ENCODE measurements around the gene PRKAG1. TPM values are rescaled to one million over a fixed set of nuclear protein-coding genes. Genes with fewer than 3 reads are reported as not detected.
A peak's percentile ranks its signal among the peaks of the same experiment; 100 is the strongest.
"Not testable (repeated sequence)": the region's sequence is repeated elsewhere in the genome, so short reads cannot be mapped to it uniquely, and the experiment has no call there.

PRKAG1 gene
- total RNA-seq (2012; rRNA removed), result 58.3 and 62.1 TPM in 2 replicates

GRCh38 chr12:49018261-49019119, at the start of gene PRKAG1:
TSS of gene PRKAG1 (minus strand) at chr12:49018776. CDS start at chr12:49018740, 36 bp downstream.
- Histone ChIP-seq H3K36me3 (ENCODE audit: insufficient read depth, low read length) (peaks cover 20% of the 10 kb centered on the region), H3K4me1 (ENCODE audit: control insufficient read depth, insufficient read depth, low read length) (peaks cover 22% of the 10 kb centered on the region), H3K4me2 (ENCODE audit: low read length) (peak within 1 kb of the TSS; percentile 81), H3K9ac (ENCODE audit: low read depth, low read length) (peak within 1 kb of the TSS; percentile 97), H3K4me3 (ENCODE audit: low read length) (peak within 1 kb of the TSS; percentile 90), H3K9me3 (replicated peaks; ENCODE audit: low read length) (no peaks in the 10 kb centered on the region), H3K27me3 (ENCODE audit: control insufficient read depth, insufficient read depth, low read length) (no peaks in the 10 kb centered on the region)

- Histone ChIP-seq H3K27me3 (ENCODE audit: control insufficient read depth, insufficient read depth, low read length) (no peaks in the 10 kb centered on the region), H3K4me3 (ENCODE audit: low read length) (no peak overlapping the region), H3K4me1 (ENCODE audit: control insufficient read depth, insufficient read depth, low read length) (peaks cover 15% of the 10 kb centered on the region), H3K9ac (ENCODE audit: low read depth, low read length) (no peak overlapping the region), H3K9me3 (replicated peaks; ENCODE audit: low read length) (no peaks in the 10 kb centered on the region), H3K36me3 (ENCODE audit: insufficient read depth, low read length) (no peaks in the 10 kb centered on the region), H3K4me2 (ENCODE audit: low read length) (no peak overlapping the region)
Observed at GRCh38 chr12:49066120-49066519, 47.5 kb upstream of the PRKAG1 start.

- H3K9ac ChIP-seq (ENCODE audit: low read depth, low read length), result no peak overlapping the region
- H3K36me3 ChIP-seq (ENCODE audit: insufficient read depth, low read length), result no peaks in the 10 kb centered on the region
- peaks cover 10% of the 10 kb centered on the region for H3K4me1 ChIP-seq (ENCODE audit: control insufficient read depth, insufficient read depth, low read length)
- no peak overlapping the region for H3K4me2 ChIP-seq (ENCODE audit: low read length)
- no peaks in the 10 kb centered on the region for H3K27me3 ChIP-seq (ENCODE audit: control insufficient read depth, insufficient read depth, low read length)
- no peak overlapping the region for H3K4me3 ChIP-seq (ENCODE audit: low read length)
- H3K9me3 ChIP-seq (replicated peaks; ENCODE audit: low read length), result no peaks in the 10 kb centered on the region
Observed at GRCh38 chr12:49064767-49065152, 46.2 kb upstream of the PRKAG1 start.

- H3K4me3 ChIP-seq (ENCODE audit: low read length); H3K36me3 ChIP-seq (ENCODE audit: insufficient read depth, low read length); H3K27me3 ChIP-seq (ENCODE audit: control insufficient read depth, insufficient read depth, low read length); H3K9ac ChIP-seq (ENCODE audit: low read depth, low read length); H3K9me3 ChIP-seq (replicated peaks; ENCODE audit: low read length): not testable (repeated sequence)
- Histone ChIP-seq H3K4me1 (ENCODE audit: control insufficient read depth, insufficient read depth, low read length) (peaks cover 14% of the 10 kb centered on the region), H3K4me2 (ENCODE audit: low read length) (peak overlapping the region; percentile 94)
Observed at GRCh38 chr12:49061916-49062315, 43.3 kb upstream of the PRKAG1 start.

- Histone ChIP-seq H3K9me3 (replicated peaks; ENCODE audit: low read length) (no peaks in the 10 kb centered on the region), H3K27me3 (ENCODE audit: control insufficient read depth, insufficient read depth, low read length) (no peaks in the 10 kb centered on the region), H3K4me1 (ENCODE audit: control insufficient read depth, insufficient read depth, low read length) (peaks cover 21% of the 10 kb centered on the region), H3K36me3 (ENCODE audit: insufficient read depth, low read length) (no peaks in the 10 kb centered on the region), H3K4me3 (ENCODE audit: low read length) (peak overlapping the region; percentile 91), H3K4me2 (ENCODE audit: low read length) (peak overlapping the region; percentile 94), H3K9ac (ENCODE audit: low read depth, low read length) (peak overlapping the region; percentile 98)
Observed at GRCh38 chr12:49061157-49061650, 42.6 kb upstream of the PRKAG1 start.

GRCh38 chr12:49060237-49061156, 41.9 kb upstream of the PRKAG1 start, which contains the start of gene KMT2D:
TSS of gene KMT2D (minus strand) at chr12:49060794. CDS start at chr12:49055324, 5,470 bp downstream.
- Histone ChIP-seq H3K36me3 (ENCODE audit: insufficient read depth, low read length) (peaks cover 3% of the 10 kb centered on the region), H3K9ac (ENCODE audit: low read depth, low read length) (peak within 1 kb of the TSS; percentile 98), H3K4me2 (ENCODE audit: low read length) (peak within 1 kb of the TSS; percentile 94), H3K9me3 (replicated peaks; ENCODE audit: low read length) (no peaks in the 10 kb centered on the region), H3K4me3 (ENCODE audit: low read length) (peak within 1 kb of the TSS; percentile 91), H3K4me1 (ENCODE audit: control insufficient read depth, insufficient read depth, low read length) (peaks cover 28% of the 10 kb centered on the region), H3K27me3 (ENCODE audit: control insufficient read depth, insufficient read depth, low read length) (no peaks in the 10 kb centered on the region)

GRCh38 chr12:49059299-49060171, 41.0 kb upstream of the PRKAG1 start:
- Histone ChIP-seq H3K4me2 (ENCODE audit: low read length) (peak overlapping the region; percentile 94), H3K4me3 (ENCODE audit: low read length) (peak overlapping the region; percentile 91), H3K9me3 (replicated peaks; ENCODE audit: low read length) (no peaks in the 10 kb centered on the region), H3K4me1 (ENCODE audit: control insufficient read depth, insufficient read depth, low read length) (peaks cover 36% of the 10 kb centered on the region), H3K9ac (ENCODE audit: low read depth, low read length) (peak overlapping the region; percentile 98), H3K36me3 (ENCODE audit: insufficient read depth, low read length) (peaks cover 12% of the 10 kb centered on the region), H3K27me3 (ENCODE audit: control insufficient read depth, insufficient read depth, low read length) (no peaks in the 10 kb centered on the region)

- Histone ChIP-seq H3K4me3 (ENCODE audit: low read length) (peak overlapping the region; percentile 91), H3K9me3 (replicated peaks; ENCODE audit: low read length) (no peaks in the 10 kb centered on the region), H3K4me1 (ENCODE audit: control insufficient read depth, insufficient read depth, low read length) (peaks cover 36% of the 10 kb centered on the region), H3K36me3 (ENCODE audit: insufficient read depth, low read length) (peaks cover 18% of the 10 kb centered on the region), H3K4me2 (ENCODE audit: low read length) (peak overlapping the region; percentile 94), H3K27me3 (ENCODE audit: control insufficient read depth, insufficient read depth, low read length) (no peaks in the 10 kb centered on the region), H3K9ac (ENCODE audit: low read depth, low read length) (peak overlapping the region; percentile 98)
Observed at GRCh38 chr12:49059045-49059298, 40.4 kb upstream of the PRKAG1 start.

- no peaks in the 10 kb centered on the region for H3K9me3 ChIP-seq (replicated peaks; ENCODE audit: low read length)
- H3K27me3 ChIP-seq (ENCODE audit: control insufficient read depth, insufficient read depth, low read length), result no peaks in the 10 kb centered on the region
- H3K36me3 ChIP-seq (ENCODE audit: insufficient read depth, low read length), result peaks cover 23% of the 10 kb centered on the region
- H3K4me3 ChIP-seq (ENCODE audit: low read length), result peak overlapping the region; percentile 91
- peak overlapping the region; percentile 94 for H3K4me2 ChIP-seq (ENCODE audit: low read length)
- peaks cover 36% of the 10 kb centered on the region for H3K4me1 ChIP-seq (ENCODE audit: control insufficient read depth, insufficient read depth, low read length)
- peak overlapping the region; percentile 98 for H3K9ac ChIP-seq (ENCODE audit: low read depth, low read length)
Observed at GRCh38 chr12:49058366-49059044, 39.9 kb upstream of the PRKAG1 start.

- Histone ChIP-seq H3K36me3 (ENCODE audit: insufficient read depth, low read length) (peaks cover 29% of the 10 kb centered on the region), H3K27me3 (ENCODE audit: control insufficient read depth, insufficient read depth, low read length) (no peaks in the 10 kb centered on the region), H3K9me3 (replicated peaks; ENCODE audit: low read length) (no peaks in the 10 kb centered on the region), H3K4me3 (ENCODE audit: low read length) (peak overlapping the region; percentile 91), H3K4me1 (ENCODE audit: control insufficient read depth, insufficient read depth, low read length) (peaks cover 36% of the 10 kb centered on the region), H3K4me2 (ENCODE audit: low read length) (peak overlapping the region; percentile 94), H3K9ac (ENCODE audit: low read depth, low read length) (peak overlapping the region; percentile 98)
Observed at GRCh38 chr12:49057888-49058287, 39.3 kb upstream of the PRKAG1 start.
